Right atrium auricular region (tissue), 2 donors: Measurements from ENCODE around the gene STXBP5L. TPM values are rescaled to one million over a fixed set of nuclear protein-coding genes. Genes with fewer than 3 reads are reported as not detected.

Experiments
- DNase-seq: peaks from one replicate; pipeline ENCODE4 v3.0.0-alpha.2; 2019; ENCODE audit warnings: low spot score
- H3K27ac ChIP-seq, 2 donors: fragments of 200-600 bp; sonication (generic); 1 replicate in 1 of 2; 2 replicates in 1 of 2; pipeline ENCODE4 v1.5.1; 2016 to 2019
- H3K27me3 ChIP-seq, 2 donors: fragments of 200-600 bp; sonication (generic); one replicate each; pipeline versions ENCODE4 v1.5.1 to v1.6.0; 2017 to 2019
- H3K36me3 ChIP-seq: fragments of 200-600 bp; sonication (generic); one replicate; pipeline ENCODE4 v1.5.1; 2016
- H3K4me1 ChIP-seq, 2 donors: fragments of 200-600 bp; sonication (generic); one replicate each; pipeline versions ENCODE4 v1.5.1 to v1.6.0; 2017 to 2019
- H3K4me3 ChIP-seq, 2 donors: fragments of 200-600 bp; sonication (generic); 1 replicate in 1 of 2; 2 replicates in 1 of 2; pipeline ENCODE4 v1.5.1; 2017 to 2019; ENCODE audit warnings: mild to moderate bottlenecking in 1 of 2, moderate library complexity in 1 of 2
- H3K9me3 ChIP-seq, 2 donors: fragments of 200-600 bp; sonication (generic); one replicate each; pipeline ENCODE4 v1.5.1; 2019
- microRNA-seq, 2 donors: library from miRNA; unstranded; fragments of <30 nt; microRNA quantifications; one replicate each; pipeline ENCODE4, GENCODE V29; 2016 to 2017; ENCODE audit warnings: borderline number of aligned reads in 2 of 2, borderline replicate concordance in 1 of 2
- total RNA-seq, 2 donors: library from RNA; depleted of rRNA; stranded (reverse); fragments of >200 nt; gene quantifications; one replicate each; pipeline ENCODE4 v1.1.0, GENCODE V29; 2016
- TF ChIP-seq, protein P1 (sequence below), 2 donors: fragments of 200-600 bp; sonication (generic); IDR thresholded peaks; one replicate each; pipeline ENCODE4 v1.5.1; 2019; ENCODE audit warnings: antibody characterized with exemption in 2 of 2

Gene STXBP5L
- total RNA-seq, 2 donors from 2014 or later = not detected

- Histone ChIP-seq H3K4me3 (no peak overlapping the region), H3K27me3 (no peaks in the 10 kb centered on the region), H3K9me3 (no peaks in the 10 kb centered on the region), H3K4me1 (no peaks in the 10 kb centered on the region), H3K36me3 (no peaks in the 10 kb centered on the region), H3K27ac (no peak overlapping the region)
- TF ChIP-seq, protein P1, sequence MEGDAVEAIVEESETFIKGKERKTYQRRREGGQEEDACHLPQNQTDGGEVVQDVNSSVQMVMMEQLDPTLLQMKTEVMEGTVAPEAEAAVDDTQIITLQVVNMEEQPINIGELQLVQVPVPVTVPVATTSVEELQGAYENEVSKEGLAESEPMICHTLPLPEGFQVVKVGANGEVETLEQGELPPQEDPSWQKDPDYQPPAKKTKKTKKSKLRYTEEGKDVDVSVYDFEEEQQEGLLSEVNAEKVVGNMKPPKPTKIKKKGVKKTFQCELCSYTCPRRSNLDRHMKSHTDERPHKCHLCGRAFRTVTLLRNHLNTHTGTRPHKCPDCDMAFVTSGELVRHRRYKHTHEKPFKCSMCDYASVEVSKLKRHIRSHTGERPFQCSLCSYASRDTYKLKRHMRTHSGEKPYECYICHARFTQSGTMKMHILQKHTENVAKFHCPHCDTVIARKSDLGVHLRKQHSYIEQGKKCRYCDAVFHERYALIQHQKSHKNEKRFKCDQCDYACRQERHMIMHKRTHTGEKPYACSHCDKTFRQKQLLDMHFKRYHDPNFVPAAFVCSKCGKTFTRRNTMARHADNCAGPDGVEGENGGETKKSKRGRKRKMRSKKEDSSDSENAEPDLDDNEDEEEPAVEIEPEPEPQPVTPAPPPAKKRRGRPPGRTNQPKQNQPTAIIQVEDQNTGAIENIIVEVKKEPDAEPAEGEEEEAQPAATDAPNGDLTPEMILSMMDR (IDR thresholded peaks at IDR 0.05) = no peak
- no peak for DNase-seq
These were observed 555.7 kb downstream of the STXBP5L start for GRCh38 chr3:121463745-121464144.

DNA sequence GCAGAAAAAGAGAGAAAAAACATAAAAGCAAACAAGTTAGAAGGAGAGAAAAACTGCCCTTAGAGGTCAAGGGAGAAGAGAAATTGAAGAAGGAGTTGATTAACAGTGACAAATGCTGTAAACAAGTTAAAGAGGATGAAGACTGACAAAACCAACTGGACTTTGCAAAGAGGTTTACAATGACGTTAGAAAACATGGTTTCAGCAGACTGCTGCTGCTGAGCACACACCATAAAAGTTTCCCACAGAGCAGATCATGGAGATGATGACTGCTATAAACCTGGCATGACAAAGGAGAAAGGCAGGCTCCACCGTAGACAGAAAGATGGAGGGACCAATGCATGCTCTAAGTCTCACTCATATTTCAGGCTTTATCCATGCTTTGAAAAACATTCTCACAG is 559.1 kb downstream of the STXBP5L start:
- Histone ChIP-seq H3K27me3 (no peaks in the 10 kb centered on the region), H3K36me3 (no peaks in the 10 kb centered on the region), H3K4me1 (no peaks in the 10 kb centered on the region), H3K9me3 (no peaks in the 10 kb centered on the region), H3K4me3 (no peak overlapping the region), H3K27ac (no peak overlapping the region)
- TF ChIP-seq, protein P1 (IDR thresholded peaks at IDR 0.05) = no peak
- no peak for DNase-seq

GRCh38 chr3:121473001-121473400 is 565.0 kb downstream of the STXBP5L start:
- Histone ChIP-seq H3K4me3 (no peak overlapping the region), H3K36me3 (no peaks in the 10 kb centered on the region), H3K27me3 (no peaks in the 10 kb centered on the region), H3K9me3 (no peaks in the 10 kb centered on the region), H3K27ac (no peak overlapping the region), H3K4me1 (no peaks in the 10 kb centered on the region)
- DNase-seq = no peak
- TF ChIP-seq, protein P1 (IDR thresholded peaks at IDR 0.05) = no peak

Small RNAs within 50 kb of the gene (microRNA-seq; reads per million reads assigned to microRNA genes)
- gene MIR5682 = 0 to 0.71 reads per million in 2 donors

Other genes starting within 250 kb of the STXBP5L start
- gene HGD, start 226.0 kb upstream of the STXBP5L start, total RNA-seq = under 1 TPM in 1 of 2 donors, not detected in 1; 0.41 TPM
- 10 to 100 TPM in 1 of 2 donors, 1 to 10 TPM in 1; 7.6 to 14.2 TPM for gene RABL3, start 165.7 kb upstream of the STXBP5L start, total RNA-seq
- 1 to 10 TPM; 6.8 to 9.6 TPM for gene GTF2E1, start 165.5 kb upstream of the STXBP5L start, total RNA-seq